ENCODE measurements around the gene ECI1.

GRCh38 chr16:2210386-2211365 is 40.7 kb downstream of the ECI1 start, which contains the start of gene BRICD5:
- TF ChIP-seq EZH2 (IDR thresholded peaks at IDR 0.05) (no peak), POLR2AphosphoS5 (IDR thresholded peaks at IDR 0.05; ENCODE audit: borderline replicate concordance, low read depth, low read length) (no peak), FOXP2 (optimal IDR thresholded peaks at IDR 0.05; ENCODE audit: control extremely low read depth, extremely low read length, insufficient read depth) (no peak)

Measured in SK-N-MC (cell line).